Erythroblast (primary cell): ENCODE measurements around the gene EEIG2.

Experiments used
- GATA1 ChIP-seq: IDR thresholded peaks from 2 replicates; pipeline ENCODE4 v1.6.1; 2011; ENCODE audit warnings: low read depth, mild to moderate bottlenecking, control low read depth, low read length, moderate library complexity
- POLR2A ChIP-seq: IDR thresholded peaks from 2 replicates; pipeline ENCODE4 v1.6.1; 2011; ENCODE audit warnings: mild to moderate bottlenecking, low read length

DNA sequence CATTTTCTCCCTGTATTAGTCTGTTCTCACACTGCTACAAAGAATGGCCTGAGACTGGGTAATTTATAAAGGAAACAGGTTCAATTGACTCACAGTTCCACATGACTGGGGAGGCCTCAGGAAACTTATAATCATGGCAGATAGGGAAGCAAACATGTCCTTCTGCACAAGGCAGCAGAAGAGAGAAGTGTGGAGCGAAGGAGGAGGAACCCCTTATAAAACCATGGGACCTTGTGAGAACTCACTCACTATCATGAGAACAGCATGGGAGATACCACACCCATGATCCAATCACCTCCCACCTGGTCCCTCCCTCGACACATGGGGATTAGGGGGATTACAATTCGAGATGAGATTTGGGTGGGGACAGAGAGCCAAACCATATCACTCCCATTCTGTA is 35.2 kb upstream of the EEIG2 start:
- TF ChIP-seq POLR2A (no peak), GATA1 (no peak)
